Stomach (tissue), 9 donors: ENCODE measurements around the gene TWF2. TPM values are rescaled to one million over a fixed set of nuclear protein-coding genes. Genes with fewer than 3 reads are reported as not detected.

Source experiments
- DNase-seq, 2 donors: peaks; one replicate each; pipeline versions ENCODE4 v3.0.0 to v3.0.0-alpha.2; 2013 to 2019
- H3K27ac ChIP-seq, 5 donors: fragments of 200-600 bp in 4 of 5; sonication (generic) in 4 of 5; one replicate each; pipeline ENCODE4 v1.5.1; 2013 to 2019; ENCODE audit warnings: mild to moderate bottlenecking in 1 of 5, moderate library complexity in 1 of 5
- H3K27me3 ChIP-seq, 3 donors: fragments of 200-600 bp; sonication (generic); one replicate each; pipeline ENCODE4 v1.5.1; 2017 to 2019; ENCODE audit warnings: mixed run types in 1 of 3
- H3K36me3 ChIP-seq, 4 donors: fragments of 200-600 bp; sonication (generic); 1 replicate in 3 of 4; 2 replicates in 1 of 4; pipeline ENCODE4 v1.5.1; 2016 to 2019
- H3K4me1 ChIP-seq, 4 donors: fragments of 200-600 bp; sonication (generic); one replicate each; pipeline ENCODE4 v1.5.1; 2016 to 2019
- H3K4me3 ChIP-seq, 4 donors: fragments of 200-600 bp; sonication (generic) in 3 of 4; one replicate each; pipeline ENCODE4 v1.5.1; 2016 to 2019; ENCODE audit warnings: mild to moderate bottlenecking in 1 of 4
- H3K9me3 ChIP-seq, 4 donors: fragments of 200-600 bp; sonication (generic); one replicate each; pipeline ENCODE4 v1.5.1; 2016 to 2019
- CTCF ChIP-seq, 7 experiments: fragments of 450-650 bp in 4 of 7; fragments of 200-600 bp in 3 of 7; sonication (generic) in 3 of 7; IDR thresholded peaks; one replicate each; pipeline ENCODE4 v1.5.1; 2016 to 2019; ENCODE audit warnings: antibody characterized with exemption in 7 of 7, control low read depth in 2 of 7, mild to moderate bottlenecking in 1 of 7
- EP300 ChIP-seq: sonication (generic); formaldehyde crosslinking; IDR thresholded peaks from one replicate; pipeline ENCODE4 v1.6.1; 2017; ENCODE audit warnings: antibody characterized with exemption
- POLR2A ChIP-seq, 4 donors: fragments of 450-650 bp; IDR thresholded peaks; one replicate each; pipeline ENCODE4 v1.6.1; 2016; ENCODE audit warnings: antibody characterized with exemption in 4 of 4, control low read depth in 2 of 4, mild to moderate bottlenecking in 1 of 4, moderate library complexity in 1 of 4
- POLR2AphosphoS5 ChIP-seq, 3 donors: sonication (generic); formaldehyde crosslinking; IDR thresholded peaks; one replicate each; pipeline ENCODE4 v1.6.1; 2016; ENCODE audit warnings: antibody characterized with exemption in 3 of 3
- WGBS, 5 donors: extraction: QIAGEN DNeasy Blood & Tissue Kit in 3 of 5; methylation state at CpG; one replicate each; pipeline versions ENCODE4 v1.1.5 to v1.1.7; 2013 to 2018; 5-methylcytosine and 5-hydroxymethylcytosine counted together
- intact Hi-C: fragments of 100-400 bp; cut with DNase I; formaldehyde crosslinking; loops from one replicate; pipeline ENCODE4 v1.15.1; 2023; ENCODE audit warnings: low total_unique reads
- polyA plus RNA-seq, 3 donors: library from polyadenylated mRNA; stranded (reverse); fragments of 200-250 nt; gene quantifications; one replicate each; pipeline ENCODE4 v1.2.3, GENCODE V29; 2013
- total RNA-seq, 5 donors: library from RNA; depleted of rRNA; stranded (reverse); fragments of >200 nt; gene quantifications; one replicate each; pipeline versions ENCODE4 v1.1.0 to v1.2.3, GENCODE V29; 2014 to 2016
- donor health status: healthy with polysubstance abuse.
- donor health status: Bipolar disorder and iron deficiency.
- donor health status: healthy.

Gene TWF2
- total and polyA plus RNA-seq, 8 donors: 18.7 to 237 (median 40.0) TPM

- no peak overlapping the region for H3K27ac ChIP-seq
- no peak overlapping the region for H3K4me3 ChIP-seq
- no peak for TF ChIP-seq CTCF (IDR thresholded peaks at IDR 0.05)
- no peak for TF ChIP-seq POLR2AphosphoS5 (IDR thresholded peaks at IDR 0.05)
- TF ChIP-seq EP300: no peak
- TF ChIP-seq POLR2A (IDR thresholded peaks at IDR 0.05): no peak
- no peaks in the 10 kb centered on the region for H3K9me3 ChIP-seq
- H3K27me3 ChIP-seq: no peaks in the 10 kb centered on the region
- DNase-seq: no peak
- intact Hi-C loops: no loop called here
- WGBS, 5 donors: 59 to 73% (median 64%) methylated on average over 8 of the region's 8 CpGs
- H3K36me3 ChIP-seq: peaks cover 73 to 81% (median 78%) of the 10 kb centered on the region in 4 donors
- peaks cover 20 to 62% (median 30%) of the 10 kb centered on the region in 4 donors for H3K4me1 ChIP-seq
These were observed 26.0 kb downstream of the TWF2 start for GRCh38 chr3:52213005-52213404.

- Histone ChIP-seq H3K9me3 (no peaks in the 10 kb centered on the region), H3K36me3 (peaks cover 88 to 97% (median 94%) of the 10 kb centered on the region in 4 donors), H3K4me1 (peaks cover 4 to 46% (median 15%) of the 10 kb centered on the region in 4 donors), H3K27ac (peak overlapping the region in 3 of 5 donors; percentile 3 to 60 (median 35)), H3K27me3 (no peaks in the 10 kb centered on the region), H3K4me3 (no peak overlapping the region)
- intact Hi-C loops: no loop called here
- no peak for TF ChIP-seq CTCF (IDR thresholded peaks at IDR 0.05)
- TF ChIP-seq EP300: no peak
- no peak for TF ChIP-seq POLR2AphosphoS5 (IDR thresholded peaks at IDR 0.05)
- TF ChIP-seq POLR2A (IDR thresholded peaks at IDR 0.05): no peak
- peak in 1 of 2 donors; percentile 1 for DNase-seq
- 93 to 95% (median 94%) methylated on average over 18 of the region's 18 CpGs for WGBS, 5 donors
These were observed 27.6 kb downstream of the TWF2 start for GRCh38 chr3:52211268-52211891.

- peak; percentile 41 to 88 for DNase-seq
- H3K36me3 ChIP-seq: peaks cover 93 to 100% (median 100%) of the 10 kb centered on the region in 4 donors
- intact Hi-C loops: no loop called here
These were observed 28.4 kb downstream of the TWF2 start for GRCh38 chr3:52210550-52211046.

GRCh38 chr3:52210037-52210436 is 28.9 kb downstream of the TWF2 start:
- no peaks in the 10 kb centered on the region for H3K9me3 ChIP-seq
- TF ChIP-seq CTCF (IDR thresholded peaks at IDR 0.05) (no peak), POLR2AphosphoS5 (IDR thresholded peaks at IDR 0.05) (no peak), POLR2A (IDR thresholded peaks at IDR 0.05) (no peak), EP300 (no peak)
- no peak overlapping the region for H3K4me3 ChIP-seq
- no peaks in the 10 kb centered on the region for H3K27me3 ChIP-seq
- intact Hi-C loops: no loop called here
- no peak for DNase-seq
- peak overlapping the region in 3 of 5 donors; percentile 35 to 60 (median 54) for H3K27ac ChIP-seq
- H3K36me3 ChIP-seq: peaks cover 94 to 100% (median 100%) of the 10 kb centered on the region in 4 donors
- H3K4me1 ChIP-seq: peaks cover 0 to 38% (median 7%) of the 10 kb centered on the region in 4 donors

More at GRCh38 chr3:52210550-52211046, 28.4 kb downstream of the TWF2 start:
- no peak overlapping the region for H3K4me3 ChIP-seq
- H3K27ac ChIP-seq: peak overlapping the region in 3 of 5 donors; percentile 35 to 60 (median 54)
- no peaks in the 10 kb centered on the region for H3K27me3 ChIP-seq
- TF ChIP-seq POLR2AphosphoS5 (IDR thresholded peaks at IDR 0.05): peak in 2 of 3 donors; percentile 62 to 74
- TF ChIP-seq CTCF (IDR thresholded peaks at IDR 0.05): no peak
- H3K9me3 ChIP-seq: no peaks in the 10 kb centered on the region
- 46 to 70% (median 52%) methylated on average over 6 of the region's 6 CpGs for WGBS, 5 donors
- H3K4me1 ChIP-seq: peaks cover 0 to 38% (median 8%) of the 10 kb centered on the region in 4 donors
